ENCODE measurements around the gene FCHSD2. TPM values are rescaled to one million over a fixed set of nuclear protein-coding genes. Genes with fewer than 3 reads are reported as not detected.

Gene FCHSD2
- total and polyA plus RNA-seq, 9 of the 15 experiments (the other 6 are each of a cell fraction or from before 2014, with no cell fraction given), result 1.8 to 14.7 (median 6.4) TPM

DNA sequence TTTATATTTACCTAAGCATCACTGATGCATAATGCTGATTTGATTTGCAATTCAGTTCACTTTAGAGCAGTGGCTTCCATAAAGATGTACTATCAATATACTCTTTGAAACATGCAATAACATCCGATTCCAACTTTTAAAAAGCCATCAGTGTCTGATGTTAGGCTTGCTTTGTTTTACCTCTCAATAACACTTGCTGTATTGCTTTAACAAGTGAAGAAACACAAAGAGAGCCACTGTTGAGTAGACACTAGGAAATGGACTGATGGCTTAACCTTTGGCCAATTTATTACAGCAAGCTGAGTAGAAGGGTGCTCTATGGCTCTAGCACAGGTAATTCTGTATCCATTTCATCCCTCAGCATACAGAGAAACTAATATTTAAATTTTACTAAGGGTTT is 122.1 kb downstream of the FCHSD2 start:
- FAIRE-seq (no peak), DNase-seq (ENCODE audit: extremely low read depth in 1 of 4, low spot score in 3 of 4) (no peak), ATAC-seq (no peak)
- Histone ChIP-seq H3K4me1 (replicated peaks in 1 of 2; ENCODE audit: control insufficient read depth in 2 of 2, insufficient read depth in 2 of 2, low read length in 2 of 2) (no peaks in the 10 kb centered on the region), H4K20me1 (replicated peaks; ENCODE audit: control insufficient read depth, insufficient read depth, low read length) (no peaks in the 10 kb centered on the region), H3K27me3 (ENCODE audit: control insufficient read depth in 2 of 2, insufficient read depth in 2 of 2, low read length in 2 of 2) (no peaks in the 10 kb centered on the region), H3K4me2 (ENCODE audit: insufficient read depth, low read length) (no peak overlapping the region), H3K9ac (ENCODE audit: insufficient read depth in 1 of 2, low read depth in 2 of 2, low read length in 2 of 2) (no peak overlapping the region), H3K79me2 (ENCODE audit: control insufficient read depth, insufficient read depth, low read length) (no peaks in the 10 kb centered on the region), H3K27ac (ENCODE audit: extremely low read depth, low read depth, low read length) (no peak overlapping the region), H2AFZ (ENCODE audit: low read depth, low read length) (no peak overlapping the region), H3K36me3 (ENCODE audit: control insufficient read depth, insufficient read depth, low read length) (no peaks in the 10 kb centered on the region), H3K9me3 (replicated peaks; ENCODE audit: control insufficient read depth, insufficient read depth, low read depth, low read length) (no peaks in the 10 kb centered on the region), H3K9me1 (ENCODE audit: control insufficient read depth, insufficient read depth, low read length) (no peaks in the 10 kb centered on the region), H3K4me3 (no peak overlapping the region)
- POLR2A ChIA-PET, result no interaction called here
- 40% methylated on average over 1 of the region's 1 CpG for WGBS (ENCODE audit: insufficient coverage, low coverage, missing lambda C conversion rate)
- BruUV-seq (replicated peaks), result no TSS peak
- in situ Hi-C loops (cut with MboI) (no loop called here), intact Hi-C loops (cut with micrococcal nuclease) (no loop called here)
- no peak for TF ChIP-seq LEF1 (IDR thresholded peaks at IDR 0.05)
- TF ChIP-seq HDAC2 (IDR thresholded peaks at IDR 0.05), result no peak
- TF ChIP-seq, protein P1, sequence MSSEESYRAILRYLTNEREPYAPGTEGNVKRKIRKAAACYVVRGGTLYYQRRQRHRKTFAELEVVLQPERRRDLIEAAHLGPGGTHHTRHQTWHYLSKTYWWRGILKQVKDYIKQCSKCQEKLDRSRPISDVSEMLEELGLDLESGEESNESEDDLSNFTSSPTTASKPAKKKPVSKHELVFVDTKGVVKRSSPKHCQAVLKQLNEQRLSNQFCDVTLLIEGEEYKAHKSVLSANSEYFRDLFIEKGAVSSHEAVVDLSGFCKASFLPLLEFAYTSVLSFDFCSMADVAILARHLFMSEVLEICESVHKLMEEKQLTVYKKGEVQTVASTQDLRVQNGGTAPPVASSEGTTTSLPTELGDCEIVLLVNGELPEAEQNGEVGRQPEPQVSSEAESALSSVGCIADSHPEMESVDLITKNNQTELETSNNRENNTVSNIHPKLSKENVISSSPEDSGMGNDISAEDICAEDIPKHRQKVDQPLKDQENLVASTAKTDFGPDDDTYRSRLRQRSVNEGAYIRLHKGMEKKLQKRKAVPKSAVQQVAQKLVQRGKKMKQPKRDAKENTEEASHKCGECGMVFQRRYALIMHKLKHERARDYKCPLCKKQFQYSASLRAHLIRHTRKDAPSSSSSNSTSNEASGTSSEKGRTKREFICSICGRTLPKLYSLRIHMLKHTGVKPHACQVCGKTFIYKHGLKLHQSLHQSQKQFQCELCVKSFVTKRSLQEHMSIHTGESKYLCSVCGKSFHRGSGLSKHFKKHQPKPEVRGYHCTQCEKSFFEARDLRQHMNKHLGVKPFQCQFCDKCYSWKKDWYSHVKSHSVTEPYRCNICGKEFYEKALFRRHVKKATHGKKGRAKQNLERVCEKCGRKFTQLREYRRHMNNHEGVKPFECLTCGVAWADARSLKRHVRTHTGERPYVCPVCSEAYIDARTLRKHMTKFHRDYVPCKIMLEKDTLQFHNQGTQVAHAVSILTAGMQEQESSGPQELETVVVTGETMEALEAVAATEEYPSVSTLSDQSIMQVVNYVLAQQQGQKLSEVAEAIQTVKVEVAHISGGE (CRISPR knock-in tag; IDR thresholded peaks at IDR 0.05), result no peak
- no peak for TF ChIP-seq THRAP3 (IDR thresholded peaks at IDR 0.05; ENCODE audit: borderline replicate concordance)
- no peak for TF ChIP-seq BRCA1 (IDR thresholded peaks at IDR 0.05)
- no peak for TF ChIP-seq BRCA1 (CRISPR knock-in tag; IDR thresholded peaks at IDR 0.05)
- CTCF ChIA-PET (ENCODE audit: low intra/inter-chr PET ratio), result no interaction called here

Measured in K562 (cell line).